HEK293 (cell line): ENCODE measurements around the gene GJD4.

Experiments used
- CTCF ChIA-PET: fragments of 350-600 bp; formaldehyde crosslinking; extraction: SDS; loops from one replicate; lab custom pipeline; 2021; ENCODE audit warnings: antibody characterized with exemption; lab: Yijun Ruan, JAX
- POLR2A ChIA-PET: fragments of 300-600 bp; formaldehyde crosslinking; extraction: SDS; loops from one replicate; lab custom pipeline; 2020; ENCODE audit warnings: antibody characterized with exemption, inconsistent platforms; lab: Yijun Ruan, JAX
- H3K27ac ChIP-seq: fragments of 200-500 bp; sonication (Bioruptor generic); 2 replicates; pipeline ENCODE4 v1.5.1; 2014; ENCODE audit warnings: low read depth, low read length, control low read depth, inconsistent platforms; ENCODE audit errors: extremely low read depth
- H3K36me3 ChIP-seq, 2 experiments: fragments of 200-500 bp in 1 of 2; sonication (Bioruptor generic) in 1 of 2; 1 replicate in 1 of 2; 2 replicates in 1 of 2; pipeline ENCODE4 v1.5.1; 2014 to 2017; ENCODE audit warnings: inconsistent platforms in 2 of 2, low read length in 2 of 2; ENCODE audit not compliant: control insufficient read depth in 2 of 2, insufficient read depth in 1 of 2
- H3K4me1 ChIP-seq: fragments of 200-500 bp; sonication (Bioruptor generic); 2 replicates; pipeline ENCODE4 v1.5.1; 2014; ENCODE audit warnings: mild to moderate bottlenecking, low read length, inconsistent platforms; ENCODE audit not compliant: control insufficient read depth, insufficient read depth
- H3K4me3 ChIP-seq: 2 replicates; pipeline ENCODE4 v1.5.1; 2011; ENCODE audit warnings: low read depth, mild to moderate bottlenecking, control low read depth, low read length, moderate library complexity
- H3K9me3 ChIP-seq: fragments of 200-500 bp; sonication (Bioruptor generic); 2 replicates; pipeline ENCODE4 v1.5.1; 2014; ENCODE audit warnings: low read depth, low read length, inconsistent platforms; ENCODE audit not compliant: control insufficient read depth, insufficient read depth
- KLF7 ChIP-seq: fragments of 450-650 bp; formaldehyde crosslinking; IDR thresholded peaks from 2 replicates; pipeline ENCODE4 v1.5.1; 2016; ENCODE audit warnings: missing biosample characterization, missing genetic modification characterization, borderline replicate concordance
- SP2 ChIP-seq: fragments of 450-650 bp; formaldehyde crosslinking; IDR thresholded peaks from 2 replicates; pipeline ENCODE4 v1.5.1; 2016; ENCODE audit warnings: missing biosample characterization, missing genetic modification characterization
- ZFP3 ChIP-seq: fragments of 450-650 bp; formaldehyde crosslinking; IDR thresholded peaks from 2 replicates; pipeline ENCODE4 v1.5.1; 2016; ENCODE audit warnings: low read depth, missing biosample characterization, missing genetic modification characterization
- ZNF114 ChIP-seq: fragments of 450-650 bp; formaldehyde crosslinking; IDR thresholded peaks from 2 replicates; pipeline ENCODE4 v1.5.0; 2017; ENCODE audit warnings: missing biosample characterization, missing genetic modification characterization
- ZNF16 ChIP-seq: fragments of 450-650 bp; formaldehyde crosslinking; IDR thresholded peaks from 2 replicates; pipeline ENCODE4 v1.5.1; 2016; ENCODE audit warnings: low read depth, missing biosample characterization, missing genetic modification characterization
- ZNF2 ChIP-seq: fragments of 450-650 bp; formaldehyde crosslinking; IDR thresholded peaks from 2 replicates; pipeline ENCODE4 v1.5.1; 2016; ENCODE audit warnings: missing biosample characterization, missing genetic modification characterization
- ZNF239 ChIP-seq: fragments of 450-650 bp; formaldehyde crosslinking; IDR thresholded peaks from 2 replicates; pipeline ENCODE4 v1.5.1; 2016; ENCODE audit warnings: missing biosample characterization, missing genetic modification characterization
- ZNF24 ChIP-seq: fragments of 450-650 bp; formaldehyde crosslinking; IDR thresholded peaks from 2 replicates; pipeline ENCODE4 v1.5.1; 2016; ENCODE audit warnings: missing biosample characterization, missing genetic modification characterization
- ZNF280D ChIP-seq: fragments of 450-650 bp; formaldehyde crosslinking; IDR thresholded peaks from 2 replicates; pipeline ENCODE4 v1.5.1; 2016; ENCODE audit warnings: missing biosample characterization, missing genetic modification characterization
- ZNF324 ChIP-seq: fragments of 450-650 bp; formaldehyde crosslinking; IDR thresholded peaks from 2 replicates; pipeline ENCODE4 v1.5.1; 2016; ENCODE audit warnings: missing biosample characterization, missing genetic modification characterization
- ZNF529 ChIP-seq: fragments of 450-650 bp; formaldehyde crosslinking; IDR thresholded peaks from 2 replicates; pipeline ENCODE4 v1.5.1; 2017; ENCODE audit warnings: missing genetic modification characterization, missing biosample characterization; ENCODE audit not compliant: insufficient replicate concordance
- TF ChIP-seq, protein P1 (sequence below): fragments of 450-650 bp; formaldehyde crosslinking; conservative IDR thresholded peaks from 2 replicates; pipeline ENCODE4 v1.5.1; 2016; ENCODE audit warnings: low read depth, missing biosample characterization, missing genetic modification characterization
- TF ChIP-seq, protein P2 (sequence below): fragments of 450-650 bp; formaldehyde crosslinking; IDR thresholded peaks from 2 replicates; pipeline ENCODE4 v1.5.1; 2016; ENCODE audit warnings: missing biosample characterization, missing genetic modification characterization
- TF ChIP-seq, protein P3 (sequence below): fragments of 450-650 bp; formaldehyde crosslinking; IDR thresholded peaks from 2 replicates; pipeline ENCODE4 v1.5.1; 2016; ENCODE audit warnings: missing biosample characterization, missing genetic modification characterization
- TF ChIP-seq, protein P4 (sequence below): fragments of 450-650 bp; formaldehyde crosslinking; IDR thresholded peaks from 2 replicates; pipeline ENCODE4 v1.5.1; 2016; ENCODE audit warnings: missing biosample characterization, missing genetic modification characterization

The GJD4 gene

GRCh38 chr10:35568483-35569015 is 36.6 kb upstream of the GJD4 start:
- H3K4me1 ChIP-seq: no peaks in the 10 kb centered on the region
- no peaks in the 10 kb centered on the region for H3K9me3 ChIP-seq
- H3K27ac ChIP-seq: no peak overlapping the region
- POLR2A ChIA-PET: no interaction called here
- TF ChIP-seq ZNF16 (tag by site-specific recombination): no peak
- TF ChIP-seq ZNF2: no peak
- TF ChIP-seq ZNF324 (tag by site-specific recombination): no peak
- TF ChIP-seq ZFP3 (tag by site-specific recombination): no peak
- no peak for TF ChIP-seq SP2 (tag by site-specific recombination)
- no peak for TF ChIP-seq ZNF114 (tag by site-specific recombination)
- TF ChIP-seq ZNF280D (tag by site-specific recombination): no peak
- TF ChIP-seq ZNF529 (tag by site-specific recombination): no peak
- TF ChIP-seq, protein P1, sequence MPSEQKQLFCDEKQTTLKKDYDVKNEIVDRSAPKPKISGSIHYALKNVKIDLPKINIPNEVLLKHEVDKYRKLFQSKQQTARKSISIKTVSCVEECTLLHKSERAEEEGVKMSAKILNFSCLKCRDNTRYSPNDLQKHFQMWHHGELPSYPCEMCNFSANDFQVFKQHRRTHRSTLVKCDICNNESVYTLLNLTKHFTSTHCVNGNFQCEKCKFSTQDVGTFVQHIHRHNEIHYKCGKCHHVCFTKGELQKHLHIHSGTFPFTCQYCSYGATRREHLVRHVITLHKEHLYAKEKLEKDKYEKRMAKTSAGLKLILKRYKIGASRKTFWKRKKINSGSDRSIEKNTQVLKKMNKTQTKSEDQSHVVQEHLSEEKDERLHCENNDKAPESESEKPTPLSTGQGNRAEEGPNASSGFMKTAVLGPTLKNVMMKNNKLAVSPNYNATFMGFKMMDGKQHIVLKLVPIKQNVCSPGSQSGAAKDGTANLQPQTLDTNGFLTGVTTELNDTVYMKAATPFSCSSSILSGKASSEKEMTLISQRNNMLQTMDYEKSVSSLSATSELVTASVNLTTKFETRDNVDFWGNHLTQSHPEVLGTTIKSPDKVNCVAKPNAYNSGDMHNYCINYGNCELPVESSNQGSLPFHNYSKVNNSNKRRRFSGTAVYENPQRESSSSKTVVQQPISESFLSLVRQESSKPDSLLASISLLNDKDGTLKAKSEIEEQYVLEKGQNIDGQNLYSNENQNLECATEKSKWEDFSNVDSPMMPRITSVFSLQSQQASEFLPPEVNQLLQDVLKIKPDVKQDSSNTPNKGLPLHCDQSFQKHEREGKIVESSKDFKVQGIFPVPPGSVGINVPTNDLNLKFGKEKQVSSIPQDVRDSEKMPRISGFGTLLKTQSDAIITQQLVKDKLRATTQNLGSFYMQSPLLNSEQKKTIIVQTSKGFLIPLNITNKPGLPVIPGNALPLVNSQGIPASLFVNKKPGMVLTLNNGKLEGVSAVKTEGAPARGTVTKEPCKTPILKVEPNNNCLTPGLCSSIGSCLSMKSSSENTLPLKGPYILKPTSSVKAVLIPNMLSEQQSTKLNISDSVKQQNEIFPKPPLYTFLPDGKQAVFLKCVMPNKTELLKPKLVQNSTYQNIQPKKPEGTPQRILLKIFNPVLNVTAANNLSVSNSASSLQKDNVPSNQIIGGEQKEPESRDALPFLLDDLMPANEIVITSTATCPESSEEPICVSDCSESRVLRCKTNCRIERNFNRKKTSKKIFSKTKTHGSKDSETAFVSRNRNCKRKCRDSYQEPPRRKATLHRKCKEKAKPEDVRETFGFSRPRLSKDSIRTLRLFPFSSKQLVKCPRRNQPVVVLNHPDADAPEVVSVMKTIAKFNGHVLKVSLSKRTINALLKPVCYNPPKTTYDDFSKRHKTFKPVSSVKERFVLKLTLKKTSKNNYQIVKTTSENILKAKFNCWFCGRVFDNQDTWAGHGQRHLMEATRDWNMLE (tag by site-specific recombination): no peak
- no peak for TF ChIP-seq ZNF24 (tag by site-specific recombination)
- TF ChIP-seq KLF7: no peak
- TF ChIP-seq, protein P2, sequence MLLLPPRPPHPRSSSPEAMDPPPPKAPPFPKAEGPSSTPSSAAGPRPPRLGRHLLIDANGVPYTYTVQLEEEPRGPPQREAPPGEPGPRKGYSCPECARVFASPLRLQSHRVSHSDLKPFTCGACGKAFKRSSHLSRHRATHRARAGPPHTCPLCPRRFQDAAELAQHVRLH (tag by site-specific recombination): no peak
- TF ChIP-seq, protein P3, sequence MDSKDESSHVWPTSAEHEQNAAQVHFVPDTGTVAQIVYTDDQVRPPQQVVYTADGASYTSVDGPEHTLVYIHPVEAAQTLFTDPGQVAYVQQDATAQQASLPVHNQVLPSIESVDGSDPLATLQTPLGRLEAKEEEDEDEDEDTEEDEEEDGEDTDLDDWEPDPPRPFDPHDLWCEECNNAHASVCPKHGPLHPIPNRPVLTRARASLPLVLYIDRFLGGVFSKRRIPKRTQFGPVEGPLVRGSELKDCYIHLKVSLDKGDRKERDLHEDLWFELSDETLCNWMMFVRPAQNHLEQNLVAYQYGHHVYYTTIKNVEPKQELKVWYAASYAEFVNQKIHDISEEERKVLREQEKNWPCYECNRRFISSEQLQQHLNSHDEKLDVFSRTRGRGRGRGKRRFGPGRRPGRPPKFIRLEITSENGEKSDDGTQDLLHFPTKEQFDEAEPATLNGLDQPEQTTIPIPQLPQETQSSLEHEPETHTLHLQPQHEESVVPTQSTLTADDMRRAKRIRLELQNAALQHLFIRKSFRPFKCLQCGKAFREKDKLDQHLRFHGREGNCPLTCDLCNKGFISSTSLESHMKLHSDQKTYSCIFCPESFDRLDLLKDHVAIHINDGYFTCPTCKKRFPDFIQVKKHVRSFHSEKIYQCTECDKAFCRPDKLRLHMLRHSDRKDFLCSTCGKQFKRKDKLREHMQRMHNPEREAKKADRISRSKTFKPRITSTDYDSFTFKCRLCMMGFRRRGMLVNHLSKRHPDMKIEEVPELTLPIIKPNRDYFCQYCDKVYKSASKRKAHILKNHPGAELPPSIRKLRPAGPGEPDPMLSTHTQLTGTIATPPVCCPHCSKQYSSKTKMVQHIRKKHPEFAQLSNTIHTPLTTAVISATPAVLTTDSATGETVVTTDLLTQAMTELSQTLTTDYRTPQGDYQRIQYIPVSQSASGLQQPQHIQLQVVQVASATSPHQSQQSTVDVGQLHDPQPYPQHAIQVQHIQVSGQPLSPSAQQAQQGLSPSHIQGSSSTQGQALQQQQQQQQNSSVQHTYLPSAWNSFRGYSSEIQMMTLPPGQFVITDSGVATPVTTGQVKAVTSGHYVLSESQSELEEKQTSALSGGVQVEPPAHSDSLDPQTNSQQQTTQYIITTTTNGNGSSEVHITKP (tag by site-specific recombination): no peak
- TF ChIP-seq ZNF239 (tag by site-specific recombination): no peak
- TF ChIP-seq, protein P4, sequence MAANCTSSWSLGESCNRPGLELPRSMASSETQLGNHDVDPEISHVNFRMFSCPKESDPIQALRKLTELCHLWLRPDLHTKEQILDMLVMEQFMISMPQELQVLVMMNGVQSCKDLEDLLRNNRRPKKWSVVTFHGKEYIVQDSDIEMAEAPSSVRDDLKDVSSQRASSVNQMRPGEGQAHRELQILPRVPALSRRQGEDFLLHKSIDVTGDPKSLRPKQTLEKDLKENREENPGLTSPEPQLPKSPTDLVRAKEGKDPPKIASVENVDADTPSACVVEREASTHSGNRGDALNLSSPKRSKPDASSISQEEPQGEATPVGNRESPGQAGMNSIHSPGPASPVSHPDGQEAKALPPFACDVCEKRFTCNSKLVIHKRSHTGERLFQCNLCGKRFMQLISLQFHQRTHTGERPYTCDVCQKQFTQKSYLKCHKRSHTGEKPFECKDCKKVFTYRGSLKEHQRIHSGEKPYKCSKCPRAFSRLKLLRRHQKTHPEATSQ (tag by site-specific recombination): no peak
- TF ChIP-seq, all 188 proteins: peak for 0
- Histone ChIP-seq H3K36me3 (peaks cover 0 to 31% of the 10 kb centered on the region in 2 experiments; a peak in 2 of 3 replicates), H3K4me3 (no peak overlapping the region)
- CTCF ChIA-PET: interaction anchor here (0.5 to 1.8 kb wide), 2 partner anchors 13 to 335 kb away, joined by 3 to 4 read pairs; no protein-coding TSS in a partner anchor
